KG1 (cell line): ENCODE data around the gene ATF3.
A peak's percentile ranks its signal among the peaks of the same experiment; 100 is the strongest.

ENCODE experiments used
- DNase-seq: peaks from one replicate; lab custom pipeline; 2025; lab: John Stamatoyannopoulos, UW

ATF3 gene

GRCh38 chr1:212608392-212608958 is at the start of gene ATF3:
Gene ATF3 (plus strand): TSS chr1:212608761. CDS start chr1:212615022, 6,261 bp downstream.
- DNase-seq: peak; percentile 74

- DNase-seq: no peak
These were observed 48.6 kb upstream of the ATF3 start for GRCh38 chr1:212559929-212560328.

GRCh38 chr1:212560933-212561460 is 47.6 kb upstream of the ATF3 start:
- DNase-seq: no peak

GRCh38 chr1:212561501-212561931 is 47.0 kb upstream of the ATF3 start:
- no peak for DNase-seq

- DNase-seq: no peak
These were observed 45.8 kb upstream of the ATF3 start for GRCh38 chr1:212562771-212563170.

GRCh38 chr1:212565079-212565478 is 43.5 kb upstream of the ATF3 start:
- DNase-seq: no peak

GRCh38 chr1:212565571-212566305 is 42.8 kb upstream of the ATF3 start:
- no peak for DNase-seq

- DNase-seq: peak; percentile 33
These were observed 41.8 kb upstream of the ATF3 start for GRCh38 chr1:212566522-212567479.

- no peak for DNase-seq
These were observed 40.9 kb upstream of the ATF3 start for GRCh38 chr1:212567638-212568037.

- no peak for DNase-seq
These were observed 39.5 kb upstream of the ATF3 start for GRCh38 chr1:212568978-212569537.

- DNase-seq: no peak
These were observed 33.8 kb upstream of the ATF3 start for GRCh38 chr1:212574732-212575131.

- DNase-seq: no peak
These were observed 33.2 kb upstream of the ATF3 start for GRCh38 chr1:212575333-212575732.

- no peak for DNase-seq
These were observed 30.5 kb upstream of the ATF3 start for GRCh38 chr1:212578041-212578440.

- DNase-seq: no peak
These were observed 27.5 kb upstream of the ATF3 start for GRCh38 chr1:212581034-212581433.

- no peak for DNase-seq
These were observed 26.3 kb upstream of the ATF3 start for GRCh38 chr1:212582291-212582690.

- DNase-seq: no peak
These were observed 25.5 kb upstream of the ATF3 start for GRCh38 chr1:212582808-212583615.

GRCh38 chr1:212583643-212584042 is 24.9 kb upstream of the ATF3 start:
- DNase-seq: no peak

- DNase-seq: no peak
These were observed 24.3 kb upstream of the ATF3 start for GRCh38 chr1:212584092-212584886.

GRCh38 chr1:212585210-212585609 is 23.4 kb upstream of the ATF3 start:
- no peak for DNase-seq
